ENCODE measurements around the gene NR3C1.

The NR3C1 gene

DNA sequence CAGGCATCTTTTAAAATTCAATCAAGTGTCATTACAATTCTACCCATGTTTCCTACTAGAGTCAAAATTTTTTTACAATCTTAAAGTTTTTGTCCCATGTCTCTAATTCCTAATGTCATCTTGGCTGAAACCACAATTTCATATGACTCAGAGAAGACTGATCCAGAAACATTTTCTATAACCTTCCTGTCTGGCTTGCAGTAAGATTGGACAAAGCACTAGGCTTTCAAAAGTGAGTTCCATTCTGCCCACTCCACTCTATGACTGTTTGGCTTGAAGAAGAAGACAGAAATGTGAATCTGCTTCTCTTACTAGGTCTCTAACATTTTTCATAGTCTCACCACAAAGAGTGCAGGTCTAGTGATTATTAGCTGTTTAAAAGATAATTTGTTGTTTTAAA, 88.8 kb downstream of the NR3C1 start:
- peaks cover 6% of the 10 kb centered on the region for H3K4me1 Mint-ChIP-seq
- TF ChIP-seq, protein P1, sequence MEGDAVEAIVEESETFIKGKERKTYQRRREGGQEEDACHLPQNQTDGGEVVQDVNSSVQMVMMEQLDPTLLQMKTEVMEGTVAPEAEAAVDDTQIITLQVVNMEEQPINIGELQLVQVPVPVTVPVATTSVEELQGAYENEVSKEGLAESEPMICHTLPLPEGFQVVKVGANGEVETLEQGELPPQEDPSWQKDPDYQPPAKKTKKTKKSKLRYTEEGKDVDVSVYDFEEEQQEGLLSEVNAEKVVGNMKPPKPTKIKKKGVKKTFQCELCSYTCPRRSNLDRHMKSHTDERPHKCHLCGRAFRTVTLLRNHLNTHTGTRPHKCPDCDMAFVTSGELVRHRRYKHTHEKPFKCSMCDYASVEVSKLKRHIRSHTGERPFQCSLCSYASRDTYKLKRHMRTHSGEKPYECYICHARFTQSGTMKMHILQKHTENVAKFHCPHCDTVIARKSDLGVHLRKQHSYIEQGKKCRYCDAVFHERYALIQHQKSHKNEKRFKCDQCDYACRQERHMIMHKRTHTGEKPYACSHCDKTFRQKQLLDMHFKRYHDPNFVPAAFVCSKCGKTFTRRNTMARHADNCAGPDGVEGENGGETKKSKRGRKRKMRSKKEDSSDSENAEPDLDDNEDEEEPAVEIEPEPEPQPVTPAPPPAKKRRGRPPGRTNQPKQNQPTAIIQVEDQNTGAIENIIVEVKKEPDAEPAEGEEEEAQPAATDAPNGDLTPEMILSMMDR (IDR thresholded peaks at IDR 0.05; ENCODE audit: unreplicated experiment in 3 of 3), result no peak
- H3K9me3 Mint-ChIP-seq, result no peaks in the 10 kb centered on the region
- H3K36me3 Mint-ChIP-seq (ENCODE audit: low read depth), result peaks cover 31% of the 10 kb centered on the region
- H3K4me3 Mint-ChIP-seq, result no peak overlapping the region
- H3K27ac Mint-ChIP-seq, result no peak overlapping the region
- no peaks in the 10 kb centered on the region for H3K27me3 Mint-ChIP-seq (ENCODE audit: low read depth)

DNA sequence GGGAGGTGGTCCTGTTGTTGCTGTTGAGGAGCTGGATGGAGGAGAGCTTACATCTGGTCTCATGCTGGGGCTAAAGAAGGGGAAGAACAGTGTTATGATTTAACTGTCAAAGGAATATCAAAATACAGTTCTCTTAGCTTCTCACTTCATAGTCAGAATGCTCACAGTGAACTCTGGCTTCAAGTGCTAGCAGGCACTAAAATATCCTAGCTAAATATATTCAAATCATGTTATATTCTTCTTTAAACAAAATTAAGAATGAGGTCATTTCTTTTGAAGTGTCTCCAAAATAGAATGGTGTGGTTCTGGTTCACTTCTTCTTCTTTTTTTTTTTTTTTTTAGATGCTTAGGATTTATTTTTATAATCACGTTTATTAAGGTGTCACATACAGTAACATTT, 89.4 kb downstream of the NR3C1 start:
- Mint-ChIP-seq H3K27me3 (ENCODE audit: low read depth) (no peaks in the 10 kb centered on the region), H3K4me1 (peaks cover 6% of the 10 kb centered on the region), H3K4me3 (no peak overlapping the region), H3K27ac (no peak overlapping the region), H3K9me3 (no peaks in the 10 kb centered on the region), H3K36me3 (ENCODE audit: low read depth) (peaks cover 36% of the 10 kb centered on the region)
- TF ChIP-seq, protein P1 (IDR thresholded peaks at IDR 0.05; ENCODE audit: unreplicated experiment in 3 of 3), result no peak

DNA sequence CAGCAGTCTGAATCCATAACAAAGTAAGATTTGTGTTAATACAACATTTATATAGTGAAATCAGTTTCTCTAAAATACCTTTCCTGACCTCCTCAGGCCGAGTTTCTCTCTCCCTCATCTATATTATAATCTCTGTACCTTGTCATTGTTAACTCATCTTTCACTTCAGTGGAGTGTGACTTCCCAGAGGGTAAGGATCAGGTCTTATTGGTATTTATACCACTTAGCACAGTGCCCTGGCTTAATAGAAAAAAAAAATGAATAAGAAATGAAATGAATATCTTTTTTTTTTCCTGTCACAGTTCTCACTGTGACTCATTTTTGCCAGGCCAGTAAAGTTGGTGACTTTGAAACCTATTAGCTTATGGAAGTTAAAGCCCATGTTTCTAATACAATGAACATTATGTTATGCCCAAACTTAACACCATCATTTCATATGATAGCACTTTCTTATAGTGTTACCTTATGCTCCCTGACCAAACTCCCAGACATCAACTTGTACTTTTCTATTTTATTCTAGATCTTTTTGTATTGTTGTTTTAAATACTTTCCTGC, 90.1 kb downstream of the NR3C1 start:
- Mint-ChIP-seq H3K4me1 (peaks cover 6% of the 10 kb centered on the region), H3K36me3 (ENCODE audit: low read depth) (peaks cover 43% of the 10 kb centered on the region), H3K4me3 (no peak overlapping the region), H3K27me3 (ENCODE audit: low read depth) (no peaks in the 10 kb centered on the region), H3K9me3 (no peaks in the 10 kb centered on the region), H3K27ac (no peak overlapping the region)
- TF ChIP-seq, protein P1 (IDR thresholded peaks at IDR 0.05; ENCODE audit: unreplicated experiment in 3 of 3), result no peak

DNA sequence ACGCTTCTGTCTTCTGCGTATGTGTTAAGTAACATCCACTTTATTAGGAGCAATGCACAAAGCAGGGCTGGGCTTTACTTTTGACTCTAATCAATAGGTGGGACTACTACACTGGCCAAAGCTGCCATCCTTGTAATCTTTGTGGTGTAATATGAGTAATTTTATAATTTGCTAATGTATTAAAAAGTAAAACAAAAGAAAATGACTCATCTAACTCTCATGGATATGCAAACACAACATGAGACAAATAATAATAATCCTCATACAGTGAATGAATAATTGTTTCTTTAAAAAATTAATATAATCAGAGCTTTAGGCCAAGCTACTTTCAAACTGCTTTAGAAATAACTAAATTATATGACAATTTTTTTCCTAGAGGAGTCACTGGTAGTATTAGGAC, 90.7 kb downstream of the NR3C1 start:
- Mint-ChIP-seq H3K4me1 (peaks cover 6% of the 10 kb centered on the region), H3K27me3 (ENCODE audit: low read depth) (no peaks in the 10 kb centered on the region), H3K27ac (no peak overlapping the region), H3K36me3 (ENCODE audit: low read depth) (peaks cover 46% of the 10 kb centered on the region), H3K9me3 (no peaks in the 10 kb centered on the region), H3K4me3 (no peak overlapping the region)
- TF ChIP-seq, protein P1 (IDR thresholded peaks at IDR 0.05; ENCODE audit: unreplicated experiment in 3 of 3), result no peak

DNA sequence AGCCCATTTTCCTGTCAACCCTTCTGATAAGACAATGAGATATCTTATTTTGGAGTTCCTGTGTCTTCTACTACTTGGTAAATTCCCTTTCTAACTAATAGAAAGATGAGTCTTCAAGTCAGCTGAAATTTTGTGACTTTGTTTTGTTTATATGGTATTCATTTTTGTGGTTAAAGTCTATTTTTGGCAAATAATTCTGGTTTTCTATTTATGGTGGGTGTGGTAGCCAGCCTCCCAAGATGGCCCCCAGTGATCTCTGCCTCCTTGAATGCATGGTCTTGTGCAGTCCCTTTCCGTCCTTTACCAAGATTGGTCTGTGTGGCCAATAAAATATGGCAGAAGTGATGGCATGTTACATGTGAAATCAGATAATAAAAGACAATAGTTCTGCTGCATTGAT, 91.5 kb downstream of the NR3C1 start:
- no peaks in the 10 kb centered on the region for H3K9me3 Mint-ChIP-seq
- no peak overlapping the region for H3K27ac Mint-ChIP-seq
- no peak overlapping the region for H3K4me3 Mint-ChIP-seq
- TF ChIP-seq, protein P1 (IDR thresholded peaks at IDR 0.05; ENCODE audit: unreplicated experiment in 3 of 3), result no peak
- H3K36me3 Mint-ChIP-seq (ENCODE audit: low read depth), result peaks cover 52% of the 10 kb centered on the region
- H3K27me3 Mint-ChIP-seq (ENCODE audit: low read depth), result no peaks in the 10 kb centered on the region
- H3K4me1 Mint-ChIP-seq, result peaks cover 6% of the 10 kb centered on the region

DNA sequence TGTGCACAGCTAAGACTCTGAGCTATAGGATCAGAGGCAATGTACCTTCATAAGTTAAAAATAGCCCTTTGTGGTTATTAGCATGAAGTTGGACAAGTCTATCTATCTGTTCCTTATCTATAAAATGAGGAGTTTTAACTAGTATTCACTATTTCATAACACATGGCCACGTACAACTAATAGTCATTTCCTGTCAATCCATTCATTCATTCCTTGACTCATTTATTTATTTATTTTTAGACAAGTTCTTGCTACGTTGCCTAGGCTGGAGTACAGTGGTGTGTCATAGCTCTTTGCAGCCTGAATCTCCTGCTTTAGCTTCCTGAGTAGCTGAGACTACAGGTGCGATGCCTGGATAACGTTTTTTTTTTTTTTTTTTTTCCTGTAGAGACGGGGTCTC, 92.1 kb downstream of the NR3C1 start:
- H3K4me3 Mint-ChIP-seq, result no peak overlapping the region
- no peak overlapping the region for H3K27ac Mint-ChIP-seq
- peaks cover 6% of the 10 kb centered on the region for H3K4me1 Mint-ChIP-seq
- H3K36me3 Mint-ChIP-seq (ENCODE audit: low read depth), result peaks cover 52% of the 10 kb centered on the region
- no peaks in the 10 kb centered on the region for H3K9me3 Mint-ChIP-seq
- TF ChIP-seq, protein P1 (IDR thresholded peaks at IDR 0.05; ENCODE audit: unreplicated experiment in 3 of 3), result no peak
- no peaks in the 10 kb centered on the region for H3K27me3 Mint-ChIP-seq (ENCODE audit: low read depth)
